GM19193 (cell line): ENCODE data around the gene ERBB4.

ENCODE experiments used
- POLR2A ChIP-seq: IDR thresholded peaks from 4 replicates; pipeline ENCODE4 v1.6.1; 2011; ENCODE audit not compliant: insufficient read depth, insufficient read length; ENCODE audit errors: extremely low read depth

ERBB4 gene

GRCh38 chr2:211623096-211623495 lies 915.5 kb downstream of the ERBB4 start:
- TF ChIP-seq POLR2A, result no peak

- TF ChIP-seq POLR2A, result no peak
These were observed 917.6 kb downstream of the ERBB4 start for GRCh38 chr2:211620986-211621385.

GRCh38 chr2:211617803-211618202 lies 920.8 kb downstream of the ERBB4 start:
- no peak for TF ChIP-seq POLR2A

GRCh38 chr2:211611621-211612020 lies 927.0 kb downstream of the ERBB4 start:
- TF ChIP-seq POLR2A, result no peak

- TF ChIP-seq POLR2A, result no peak
These were observed 927.5 kb downstream of the ERBB4 start for GRCh38 chr2:211611061-211611518.

GRCh38 chr2:211609127-211609526 lies 929.5 kb downstream of the ERBB4 start:
- no peak for TF ChIP-seq POLR2A

GRCh38 chr2:211599146-211599545 lies 939.5 kb downstream of the ERBB4 start:
- TF ChIP-seq POLR2A, result no peak

GRCh38 chr2:211598238-211598637 lies 940.4 kb downstream of the ERBB4 start:
- TF ChIP-seq POLR2A, result no peak

GRCh38 chr2:211591426-211591825 lies 947.2 kb downstream of the ERBB4 start:
- no peak for TF ChIP-seq POLR2A

- no peak for TF ChIP-seq POLR2A
These were observed 970.2 kb downstream of the ERBB4 start for GRCh38 chr2:211568439-211568838.

GRCh38 chr2:211564441-211564840 lies 974.2 kb downstream of the ERBB4 start:
- no peak for TF ChIP-seq POLR2A

GRCh38 chr2:211545582-211545981 lies 993.0 kb downstream of the ERBB4 start:
- TF ChIP-seq POLR2A, result no peak

GRCh38 chr2:211534632-211535031 lies 1004.0 kb downstream of the ERBB4 start:
- TF ChIP-seq POLR2A, result no peak

- no peak for TF ChIP-seq POLR2A
These were observed 1022.1 kb downstream of the ERBB4 start for GRCh38 chr2:211516537-211516936.

GRCh38 chr2:211514049-211514448 lies 1024.6 kb downstream of the ERBB4 start:
- no peak for TF ChIP-seq POLR2A

GRCh38 chr2:211513446-211513845 lies 1025.2 kb downstream of the ERBB4 start:
- no peak for TF ChIP-seq POLR2A

GRCh38 chr2:211512806-211513205 lies 1025.8 kb downstream of the ERBB4 start:
- no peak for TF ChIP-seq POLR2A
